HepG2 (cell line): ENCODE measurements around the gene CEACAM16. TPM values are rescaled to one million over a fixed set of nuclear protein-coding genes. Genes with fewer than 3 reads are reported as not detected.
A peak's percentile ranks its signal among the peaks of the same experiment; 100 is the strongest.

ENCODE experiments used
- CBX2 ChIP-seq, 2 experiments: fragments of 200-600 bp in 1 of 2; sonication (generic); formaldehyde crosslinking in 1 of 2; IDR thresholded peaks; 2 replicates each; pipeline versions ENCODE4 v1.7.0 to v1.8.1; 2018 to 2022; ENCODE audit warnings: low read depth in 2 of 2, low read length in 1 of 2, mild to moderate bottlenecking in 1 of 2, missing genetic modification reagents in 1 of 2
- FOXA3 ChIP-seq: IDR thresholded peaks from 2 replicates; pipeline ENCODE4 v1.6.1; 2016; ENCODE audit warnings: missing genetic modification reagents, missing compliant biosample characterization
- HDAC2 ChIP-seq: sonication (generic); formaldehyde crosslinking; IDR thresholded peaks from 2 replicates; pipeline ENCODE4 v1.4.0; 2020; ENCODE audit warnings: missing genetic modification reagents
- HNF1B ChIP-seq: sonication (generic); formaldehyde crosslinking; IDR thresholded peaks from 2 replicates; pipeline ENCODE4 v1.5.1; 2020; ENCODE audit warnings: mild to moderate bottlenecking, moderate library complexity, missing genetic modification reagents
- NAIF1 ChIP-seq: sonication (generic); formaldehyde crosslinking; IDR thresholded peaks from 2 replicates; pipeline ENCODE4 v1.5.0; 2020; ENCODE audit warnings: mild to moderate bottlenecking, missing genetic modification reagents, borderline replicate concordance
- RBAK ChIP-seq: sonication (generic); formaldehyde crosslinking; IDR thresholded peaks from 2 replicates; pipeline ENCODE4 v1.5.1; 2020; ENCODE audit warnings: mild to moderate bottlenecking, missing genetic modification reagents
- REST ChIP-seq, 2 experiments: IDR thresholded peaks; 2 replicates each; pipeline ENCODE4 v1.6.1; 2011 to 2012; ENCODE audit warnings: low read length in 2 of 2, borderline replicate concordance in 1 of 2, low read depth in 1 of 2, mild to moderate bottlenecking in 1 of 2, moderate library complexity in 1 of 2
- SNAPC4 ChIP-seq: sonication (generic); formaldehyde crosslinking; IDR thresholded peaks from 2 replicates; pipeline ENCODE4 v1.4.0; 2020; ENCODE audit warnings: mild to moderate bottlenecking, missing genetic modification reagents
- SOX5 ChIP-seq: IDR thresholded peaks from 2 replicates; pipeline ENCODE4 v1.6.1; 2016; ENCODE audit warnings: borderline replicate concordance
- THRA ChIP-seq: sonication (generic); formaldehyde crosslinking; IDR thresholded peaks from 2 replicates; pipeline ENCODE4 v1.4.0; 2020; ENCODE audit warnings: missing genetic modification reagents, borderline replicate concordance
- ZNF556 ChIP-seq: sonication (generic); formaldehyde crosslinking; IDR thresholded peaks from 2 replicates; pipeline ENCODE4 v1.4.0; 2020; ENCODE audit warnings: mild to moderate bottlenecking, missing genetic modification reagents, borderline replicate concordance
- ZNF562 ChIP-seq: sonication (generic); formaldehyde crosslinking; IDR thresholded peaks from 2 replicates; pipeline ENCODE4 v1.8.0; 2022; ENCODE audit warnings: missing genetic modification reagents, borderline replicate concordance
- ZNF564 ChIP-seq: sonication (generic); formaldehyde crosslinking; IDR thresholded peaks from 2 replicates; pipeline ENCODE4 v1.8.1; 2023; ENCODE audit warnings: mild to moderate bottlenecking, missing genetic modification reagents
- ZNF691 ChIP-seq: sonication (generic); formaldehyde crosslinking; IDR thresholded peaks from 2 replicates; pipeline ENCODE4 v1.4.0; 2020; ENCODE audit warnings: missing genetic modification reagents, low read depth, mild to moderate bottlenecking, borderline replicate concordance
- polyA plus RNA-seq, 8 experiments: library from polyadenylated mRNA; depleted of rRNA in 3 of 8; stranded (reverse) in 7 of 8; unstranded in 1 of 8; fragments of >200 nt; fragmentation: Illumina TruSeq in 4 of 8; extraction: Trizol in 4 of 8; gene quantifications; 2 replicates each; pipeline versions ENCODE4 v1.2.1 to v1.2.3, GENCODE V29; 2011 to 2016; ENCODE audit warnings: low read depth in 4 of 8, missing spikeins in 1 of 8, mixed read lengths in 1 of 8; ENCODE audit not compliant: insufficient read depth in 1 of 8
- total RNA-seq, 5 experiments: library from RNA; depleted of rRNA; stranded (reverse); fragments of >200 nt; fragmentation: Illumina TruSeq; extraction: Trizol; gene quantifications; 2 replicates each; pipeline ENCODE4 v1.2.3, GENCODE V29; 2016; ENCODE audit warnings: low read depth in 1 of 5

Gene CEACAM16
- total and polyA plus RNA-seq, 2 of the 13 experiments (the other 11 are each of a cell fraction or from before 2014, with no cell fraction given), result not detected

- TF ChIP-seq SNAPC4 (CRISPR knock-in tag), result no peak
- TF ChIP-seq HDAC2, result peak; percentile 66; the same call in 1 of the 2 replicates
- no peak for TF ChIP-seq CBX2 (IDR thresholded peaks at IDR 0.05; ENCODE audit: low read depth, low read length)
- TF ChIP-seq CBX2 (CRISPR knock-in tag; IDR thresholded peaks at IDR 0.05; ENCODE audit: low read depth), result no peak
- TF ChIP-seq ZNF562 (CRISPR knock-in tag), result no peak
- TF ChIP-seq ZNF556, result no peak; the same call in 1 of the 2 replicates
- TF ChIP-seq THRA (CRISPR knock-in tag), result peak; percentile 82; the same call in 1 of the 2 replicates
- no peak for TF ChIP-seq REST (IDR thresholded peaks at IDR 0.05; ENCODE audit: borderline replicate concordance in 1 of 2, low read depth in 1 of 2, low read length in 2 of 2)
- peak; percentile 39; the same call in 1 of the 2 replicates for TF ChIP-seq HNF1B (CRISPR knock-in tag)
- TF ChIP-seq ZNF564 (CRISPR knock-in tag), result no peak
- TF ChIP-seq SOX5 (CRISPR knock-in tag), result no peak
- TF ChIP-seq FOXA3 (CRISPR knock-in tag), result peak; percentile 23
- TF ChIP-seq NAIF1 (CRISPR knock-in tag), result no peak
- TF ChIP-seq ZNF691, result 0 out of 2 replicates have a peak, but pooled peaks have one; percentile 29
- TF ChIP-seq RBAK (CRISPR knock-in tag), result no peak
Observed at GRCh38 chr19:44741841-44742329, 42.9 kb downstream of the CEACAM16 start (continued).
